RKO (cell line): ENCODE results near the gene CDYL.

Experiments
- DNase-seq: peaks from one replicate; pipeline ENCODE4 v3.0.0-alpha.2; 2016; ENCODE audit warnings: low spot score

Gene CDYL

DNA sequence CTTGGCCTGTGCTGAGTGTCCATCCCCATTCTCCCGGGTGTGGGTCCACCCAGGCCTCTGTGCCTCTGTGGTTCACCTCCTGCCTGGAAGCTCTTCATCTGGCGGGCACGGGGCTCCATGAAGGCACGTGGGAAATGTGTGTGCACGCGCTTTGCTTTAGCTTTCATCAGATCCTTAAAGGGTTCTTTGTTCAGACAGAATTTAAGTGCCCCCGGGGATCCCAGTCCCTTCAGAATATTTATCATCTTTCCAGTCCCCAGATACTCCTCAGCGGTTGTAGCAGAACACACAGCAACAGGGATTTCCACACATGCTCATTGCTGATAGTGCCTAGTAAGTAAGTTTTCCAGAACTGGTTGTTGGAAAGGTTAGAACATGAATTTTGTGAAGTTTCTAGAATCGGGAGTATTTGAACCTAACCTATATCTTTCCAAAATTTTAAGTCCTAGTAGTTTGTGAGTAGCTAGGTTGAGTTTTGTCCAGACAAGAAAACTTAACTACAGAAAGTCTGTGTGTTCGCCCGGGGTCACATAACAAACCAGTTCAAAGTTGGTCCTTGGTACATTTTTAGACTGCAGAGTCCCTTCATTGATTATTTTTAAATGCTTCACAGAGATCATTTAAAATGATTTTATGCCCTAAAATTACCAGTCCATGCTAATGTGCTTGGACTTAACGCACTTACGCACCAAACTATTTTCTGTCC is 159.9 kb downstream of the CDYL start:
- DNase-seq, result no peak

DNA sequence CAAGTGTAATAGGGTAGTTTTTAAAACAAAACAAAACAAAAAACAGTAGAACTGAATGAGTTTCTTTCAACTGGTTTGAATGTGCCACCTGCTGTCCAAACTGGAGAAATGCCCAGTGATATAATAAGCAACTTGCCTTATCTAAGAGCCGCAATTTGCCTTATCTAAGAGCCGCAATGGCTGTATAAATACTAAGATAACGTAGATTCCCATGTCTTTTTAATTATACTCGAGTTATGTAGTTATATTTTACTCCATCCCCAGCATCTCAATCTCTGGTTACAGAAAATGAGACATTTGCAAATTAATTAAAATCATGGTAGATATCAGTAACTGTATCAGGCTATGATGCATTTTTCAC is 160.5 kb downstream of the CDYL start:
- DNase-seq, result peak; percentile 62

DNA sequence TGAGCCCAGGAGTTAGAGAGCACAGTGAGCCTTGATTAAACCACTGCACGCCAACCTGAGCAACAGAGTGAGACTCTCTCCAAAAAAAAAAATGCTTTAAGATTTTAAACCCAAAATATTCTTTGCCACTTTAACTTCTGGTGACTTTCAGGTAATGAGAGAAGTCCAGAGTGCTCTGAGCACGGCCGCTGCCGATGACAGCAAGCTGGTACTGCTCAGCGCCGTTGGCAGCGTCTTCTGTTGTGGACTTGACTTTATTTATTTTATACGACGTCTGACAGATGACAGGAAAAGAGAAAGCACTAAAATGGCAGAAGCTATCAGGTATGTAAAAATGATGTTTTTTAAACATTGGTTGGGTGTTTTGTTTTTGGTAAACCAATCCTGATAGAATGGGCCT is 161.2 kb downstream of the CDYL start:
- no peak for DNase-seq

DNA sequence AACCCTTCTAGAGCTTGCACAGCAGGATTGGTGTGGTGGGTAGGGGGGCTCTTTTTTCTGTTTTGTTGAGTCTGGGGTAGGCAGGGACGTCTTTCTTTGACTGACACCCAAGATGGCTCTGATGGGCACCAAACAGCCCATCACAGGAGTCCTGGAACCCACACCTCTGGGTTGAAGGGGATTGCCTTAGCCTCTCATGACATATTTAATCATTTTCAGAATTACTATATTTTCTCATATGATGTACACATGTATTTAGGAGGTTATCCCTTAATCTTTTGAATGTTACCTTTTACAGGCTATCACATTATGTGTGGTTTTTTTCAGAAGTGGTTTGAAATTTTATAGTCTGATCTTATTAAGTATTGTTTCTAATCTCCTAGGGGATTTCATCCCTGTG is 163.0 kb downstream of the CDYL start:
- DNase-seq, result no peak

DNA sequence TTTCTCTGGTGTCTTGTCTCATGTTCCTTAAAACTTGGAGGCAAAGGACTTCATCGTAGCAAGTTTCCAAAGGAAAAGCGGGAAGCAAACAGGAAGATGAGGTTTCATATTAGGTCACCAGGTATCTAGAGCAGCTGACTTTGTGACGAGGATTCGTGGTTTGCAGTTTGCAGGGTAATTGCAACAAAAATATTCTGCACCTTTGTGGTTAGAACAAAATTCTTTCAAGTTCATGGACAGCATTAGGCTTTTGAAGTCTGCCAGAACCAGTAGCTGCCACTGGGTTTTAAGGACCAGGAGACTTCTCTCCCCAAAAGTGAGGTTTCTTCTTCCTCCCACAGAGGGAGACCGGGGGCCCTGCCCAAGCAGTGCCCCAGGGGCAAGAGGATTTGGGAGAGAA is 164.2 kb downstream of the CDYL start:
- no peak for DNase-seq

DNA sequence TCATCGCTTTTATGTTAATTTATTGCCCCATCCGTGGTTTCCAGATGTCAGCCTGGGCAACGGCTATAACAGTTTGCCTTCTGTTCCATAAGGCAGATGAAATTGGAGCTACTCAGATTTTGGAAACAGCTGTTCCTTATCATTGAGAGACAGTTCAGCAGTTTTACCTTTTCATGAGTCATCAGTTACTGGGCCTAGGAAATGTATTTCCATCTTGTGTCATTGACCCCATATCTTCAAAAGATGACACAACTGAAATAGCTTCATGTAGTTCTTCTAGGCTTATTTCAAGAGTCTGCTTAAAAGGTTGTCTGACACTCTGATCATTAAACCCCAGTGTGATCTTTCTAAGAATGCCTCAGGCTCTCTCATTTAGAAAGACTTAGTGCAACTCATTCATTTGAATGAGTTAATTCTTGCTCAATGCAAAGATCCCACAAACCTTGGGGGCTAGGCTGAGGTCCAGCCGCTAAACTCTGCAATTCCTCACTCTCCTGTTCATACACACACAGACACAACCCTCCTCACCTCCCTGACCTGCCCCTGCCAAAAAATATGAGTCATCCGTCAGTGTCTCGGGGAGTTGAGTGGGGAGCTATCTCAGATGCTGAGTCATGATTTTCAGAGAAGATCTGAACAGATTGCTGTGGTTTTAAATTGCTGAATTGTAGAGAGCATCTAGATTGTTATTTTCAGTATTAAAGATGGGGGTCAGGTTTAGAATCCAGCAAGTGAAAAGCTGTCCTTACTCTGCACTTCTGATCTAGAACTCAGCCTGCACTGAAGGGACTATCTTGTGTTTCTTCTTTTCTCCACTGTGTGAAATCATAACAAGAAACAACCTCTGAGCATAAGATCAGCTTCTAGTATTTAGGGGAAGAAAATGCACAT is 165.8 kb downstream of the CDYL start:
- peak; percentile 77 for DNase-seq

DNA sequence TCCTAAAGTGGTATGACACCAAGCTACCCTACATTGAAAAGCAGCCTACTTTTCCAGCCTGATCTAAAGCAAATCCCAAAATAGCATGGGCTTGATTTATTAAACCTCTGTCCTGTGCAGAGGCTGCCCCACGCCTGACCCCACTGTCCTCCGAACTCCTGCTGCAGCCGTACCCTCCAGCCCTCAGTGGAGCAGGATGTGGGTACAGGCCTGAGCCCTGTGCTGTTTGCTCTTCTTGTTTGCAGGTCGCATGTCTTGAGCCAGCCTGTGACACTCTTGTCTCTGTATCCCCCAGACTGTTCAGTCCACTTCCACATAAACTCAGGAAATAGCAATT is 166.4 kb downstream of the CDYL start:
- DNase-seq, result no peak

DNA sequence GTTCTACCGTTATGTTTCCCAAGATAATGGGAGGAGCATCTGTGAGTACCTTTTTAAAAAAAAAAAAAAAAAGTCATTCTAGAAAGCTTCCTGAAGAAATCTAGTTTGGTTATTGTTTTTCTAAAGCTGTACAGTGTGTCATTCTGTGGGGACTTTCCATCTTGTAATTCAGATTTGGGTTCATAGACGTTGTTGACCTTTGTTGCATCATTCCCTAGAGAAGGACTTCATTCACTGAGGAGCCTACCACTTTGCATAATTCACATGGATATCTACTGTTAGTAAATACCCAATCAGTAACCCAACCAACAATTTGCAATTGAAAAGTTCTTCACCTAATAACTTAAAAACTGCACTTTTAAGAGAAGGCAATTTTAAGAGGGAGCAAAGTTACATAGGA is 167.5 kb downstream of the CDYL start:
- DNase-seq, result no peak

DNA sequence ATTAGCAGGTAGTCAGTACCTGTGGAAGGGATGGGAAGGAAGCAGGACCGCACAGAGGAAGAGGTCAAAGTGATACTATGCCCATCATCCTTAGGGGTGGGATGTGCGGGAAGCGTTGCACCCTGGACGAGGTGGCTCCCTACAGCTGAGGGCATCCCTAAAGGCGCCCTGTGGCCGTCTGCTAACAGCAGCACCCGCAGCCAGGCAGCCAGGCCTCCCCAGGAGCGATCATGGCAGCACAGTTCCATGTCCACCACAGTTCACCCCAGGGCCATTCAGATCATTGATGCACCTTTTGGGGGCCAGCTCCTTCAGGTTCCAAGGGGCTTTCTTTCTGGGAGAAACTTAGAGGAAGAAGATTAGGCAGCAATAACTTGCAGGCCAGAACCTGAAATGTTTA is 168.1 kb downstream of the CDYL start:
- no peak for DNase-seq

DNA sequence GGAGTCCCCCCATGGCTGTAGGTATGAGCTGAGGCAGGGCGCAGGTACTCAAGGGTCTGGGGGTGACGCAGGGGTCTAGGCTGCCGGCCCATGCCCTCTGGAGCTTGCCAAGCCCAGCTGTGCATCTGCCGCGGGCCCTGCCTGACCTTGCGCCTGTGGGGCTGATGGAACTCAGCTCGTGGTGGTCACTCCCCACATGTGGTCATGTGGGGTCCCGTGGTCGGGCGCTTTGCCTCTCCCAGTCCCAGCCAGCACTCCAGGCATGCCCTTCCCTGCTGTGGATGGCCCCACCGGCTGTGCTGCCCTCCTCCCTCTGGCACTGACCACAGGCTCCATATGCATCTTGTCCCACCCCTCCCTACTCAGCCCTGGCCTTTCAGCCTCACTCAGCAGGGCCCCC is 170.3 kb downstream of the CDYL start:
- no peak for DNase-seq

DNA sequence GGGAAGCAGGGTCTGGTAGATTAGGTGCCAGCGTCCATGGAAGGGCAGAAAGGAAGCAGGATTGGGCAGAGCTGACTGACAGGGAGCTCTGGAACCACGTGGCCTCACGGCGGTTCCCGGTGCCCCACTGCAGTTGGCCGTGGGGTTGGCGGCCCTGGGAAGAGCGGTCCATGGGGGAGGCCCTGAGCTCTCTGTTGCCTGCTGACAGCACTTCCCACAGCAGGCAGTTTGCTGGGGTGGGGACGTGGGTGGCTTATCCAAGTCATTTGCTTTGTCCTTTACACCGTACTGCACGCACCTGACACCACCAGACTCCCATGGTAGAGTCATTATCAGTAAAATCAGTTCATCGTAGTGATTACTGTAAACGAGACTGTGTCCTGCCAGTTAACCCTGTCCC is 171.5 kb downstream of the CDYL start:
- DNase-seq, result no peak

DNA sequence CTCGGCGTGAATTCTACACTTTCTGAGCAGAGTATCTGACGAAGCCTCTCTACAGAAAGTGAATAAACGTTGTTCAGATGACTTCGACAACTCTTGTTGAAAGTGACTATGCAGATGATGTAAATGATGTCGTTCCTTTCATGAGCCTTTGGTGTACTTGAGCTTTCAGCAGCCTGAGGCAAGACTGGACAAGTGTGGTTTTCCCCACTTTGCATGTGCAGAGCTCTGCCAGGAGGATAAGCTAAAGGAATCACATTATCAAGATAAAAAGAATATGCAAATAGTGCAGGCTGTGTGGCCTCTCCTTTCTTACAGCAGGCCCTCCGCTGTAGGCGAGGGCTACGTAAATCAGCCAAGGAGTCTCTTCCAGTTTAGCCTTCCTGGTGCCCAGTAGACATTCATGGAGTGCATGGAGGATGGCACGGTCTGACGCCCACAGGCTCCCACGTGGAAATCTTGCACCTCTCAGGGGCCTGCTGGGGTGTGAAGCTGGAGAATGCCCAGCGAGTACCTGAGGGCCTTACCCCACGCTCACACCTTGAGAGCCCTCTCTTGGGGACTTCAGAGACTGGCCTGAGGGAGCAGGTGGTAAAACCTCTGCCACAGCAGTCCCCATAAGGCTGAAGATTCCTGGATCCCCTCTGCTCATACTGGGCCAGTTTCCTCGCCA is 172.7 kb downstream of the CDYL start:
- DNase-seq, result no peak

DNA sequence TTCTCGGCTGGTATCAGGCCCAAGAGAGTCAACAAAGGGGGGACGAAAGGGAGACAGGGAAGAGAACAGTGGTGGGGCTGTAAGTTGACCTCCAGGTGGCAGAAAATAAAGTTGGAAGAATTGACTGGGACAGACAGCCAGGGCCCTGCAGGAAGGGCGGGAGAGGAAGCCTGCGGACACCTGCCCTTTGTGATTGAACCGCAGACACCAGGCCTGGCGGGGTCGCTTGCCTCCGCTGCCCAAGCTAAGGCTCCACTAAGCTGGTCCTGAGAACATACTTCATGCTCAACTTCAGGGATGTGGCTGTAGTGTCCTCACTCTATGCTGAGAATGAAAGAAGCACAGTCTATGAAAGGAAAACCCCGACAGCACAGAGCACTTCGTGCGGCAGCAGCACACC is 173.9 kb downstream of the CDYL start:
- DNase-seq, result no peak

DNA sequence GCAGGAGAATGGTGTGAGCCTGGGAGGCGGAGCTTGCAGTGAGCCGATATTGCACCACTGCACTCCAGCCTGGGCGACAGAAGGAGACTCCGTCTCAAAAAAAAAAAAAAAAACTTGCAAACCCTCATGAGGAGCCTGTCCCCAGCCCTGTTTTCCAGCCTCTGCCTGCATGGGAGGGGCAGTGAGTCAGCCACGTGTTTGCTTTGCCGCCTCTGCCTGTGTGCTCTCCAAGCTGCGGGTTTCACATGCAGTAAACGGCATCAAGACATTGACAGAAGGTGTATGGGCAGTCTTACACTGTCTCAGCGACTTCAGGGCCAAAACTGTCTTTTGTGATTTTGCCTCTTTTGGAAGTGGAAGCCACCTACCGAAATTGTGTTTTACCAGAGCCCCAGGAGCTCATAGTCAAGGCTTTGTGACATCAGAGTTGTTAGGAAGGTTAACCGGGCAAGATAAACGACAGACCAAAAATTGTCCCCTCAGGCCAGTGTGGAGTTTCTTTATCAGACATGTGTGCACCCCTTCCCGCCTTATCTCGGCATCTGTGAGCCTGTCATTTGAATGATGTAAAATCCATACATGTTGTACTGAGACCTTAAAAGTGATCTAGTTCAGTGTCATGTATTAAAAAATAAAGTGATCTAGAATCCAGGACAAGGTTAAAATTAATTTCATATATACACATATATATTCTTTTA is 174.8 kb downstream of the CDYL start:
- no peak for DNase-seq

DNA sequence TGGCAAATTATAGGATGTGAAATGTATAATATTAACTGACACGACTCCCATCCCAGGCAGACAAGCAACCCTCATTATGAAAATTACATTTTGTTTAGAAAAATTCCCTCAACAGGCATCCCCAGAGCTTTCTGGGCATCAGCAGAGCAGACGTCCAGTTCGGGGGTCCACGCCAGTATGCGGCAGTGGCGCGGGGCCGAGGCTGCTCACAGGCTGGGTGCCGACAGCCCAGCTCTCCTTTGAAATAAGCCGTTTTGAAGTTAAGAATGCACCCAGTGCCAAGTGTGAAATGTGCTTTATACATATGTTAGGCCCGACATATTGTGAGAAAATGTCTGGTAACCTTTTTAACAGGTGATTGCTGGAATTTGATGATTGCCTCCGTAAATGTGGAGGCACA is 177.2 kb downstream of the CDYL start:
- no peak for DNase-seq

DNA sequence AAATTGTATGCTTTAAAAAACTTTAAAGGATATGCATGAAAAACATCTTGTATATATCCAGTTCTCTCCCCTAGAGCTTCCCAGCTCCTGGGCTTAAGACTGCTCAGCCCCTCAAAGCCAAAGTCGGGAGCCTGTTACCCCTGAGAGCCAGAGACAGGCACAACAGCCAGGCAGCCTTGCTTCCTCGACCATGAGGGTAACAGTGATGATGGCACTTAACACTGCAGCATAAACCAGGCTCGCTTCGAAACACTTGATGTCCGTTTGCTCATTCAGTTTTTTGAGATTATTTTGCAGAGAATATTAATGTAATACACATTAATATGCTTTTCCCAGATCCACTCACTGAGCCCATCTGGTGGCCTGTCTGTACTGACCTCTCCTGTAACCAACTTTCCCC is 180.4 kb downstream of the CDYL start:
- no peak for DNase-seq

DNA sequence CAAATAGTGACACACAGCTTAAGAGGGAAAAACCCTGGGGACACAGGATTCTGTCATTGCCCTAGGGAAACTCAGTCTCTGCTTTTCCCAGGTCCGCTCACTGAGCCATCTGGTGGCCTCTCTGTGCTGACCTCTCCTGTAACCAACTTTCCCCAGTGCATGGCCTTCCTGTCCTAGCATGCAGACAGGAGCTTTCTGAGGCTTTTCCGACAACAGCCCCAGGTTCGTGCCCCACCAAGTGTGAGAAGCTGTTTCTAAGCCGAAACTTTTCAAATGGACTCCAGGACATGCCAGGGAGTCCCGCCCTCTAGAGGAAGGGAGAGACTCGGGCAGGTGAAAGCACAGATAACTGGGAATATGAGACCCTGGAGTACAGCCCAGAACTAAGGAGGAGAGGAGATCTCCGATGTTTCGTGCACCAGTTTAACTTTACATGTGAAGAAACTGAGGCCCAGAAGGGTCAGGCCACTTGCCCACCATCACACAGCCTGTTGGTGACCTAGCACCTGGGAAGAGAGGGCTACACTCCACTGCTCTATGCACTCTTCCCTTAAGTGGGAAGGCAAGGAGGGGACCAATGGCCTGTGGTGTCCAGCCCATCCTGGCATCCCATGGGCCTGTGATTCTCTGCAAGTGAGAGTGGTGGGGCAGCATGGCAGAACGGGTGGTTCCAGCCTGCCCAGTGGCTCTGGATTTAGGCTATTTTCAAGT is 181.5 kb downstream of the CDYL start:
- peak; percentile 33 for DNase-seq

DNA sequence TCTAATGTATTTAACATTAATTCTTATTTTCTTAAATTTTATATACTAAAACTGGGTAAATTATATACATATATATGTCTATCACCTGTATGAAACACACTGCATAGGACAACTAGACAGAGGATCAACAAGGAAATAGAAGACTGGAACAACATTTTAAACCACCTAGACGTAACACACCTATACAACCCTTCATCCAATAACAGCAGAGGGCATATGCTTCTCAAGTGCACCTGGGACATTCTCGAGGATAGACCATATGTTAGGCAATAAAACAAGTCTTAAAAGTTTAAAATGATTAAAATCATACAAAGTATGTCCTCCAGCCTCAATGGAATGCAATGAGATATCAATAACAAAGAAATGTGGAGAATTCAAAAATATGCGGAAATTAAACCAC is 182.4 kb downstream of the CDYL start:
- DNase-seq, result no peak

DNA sequence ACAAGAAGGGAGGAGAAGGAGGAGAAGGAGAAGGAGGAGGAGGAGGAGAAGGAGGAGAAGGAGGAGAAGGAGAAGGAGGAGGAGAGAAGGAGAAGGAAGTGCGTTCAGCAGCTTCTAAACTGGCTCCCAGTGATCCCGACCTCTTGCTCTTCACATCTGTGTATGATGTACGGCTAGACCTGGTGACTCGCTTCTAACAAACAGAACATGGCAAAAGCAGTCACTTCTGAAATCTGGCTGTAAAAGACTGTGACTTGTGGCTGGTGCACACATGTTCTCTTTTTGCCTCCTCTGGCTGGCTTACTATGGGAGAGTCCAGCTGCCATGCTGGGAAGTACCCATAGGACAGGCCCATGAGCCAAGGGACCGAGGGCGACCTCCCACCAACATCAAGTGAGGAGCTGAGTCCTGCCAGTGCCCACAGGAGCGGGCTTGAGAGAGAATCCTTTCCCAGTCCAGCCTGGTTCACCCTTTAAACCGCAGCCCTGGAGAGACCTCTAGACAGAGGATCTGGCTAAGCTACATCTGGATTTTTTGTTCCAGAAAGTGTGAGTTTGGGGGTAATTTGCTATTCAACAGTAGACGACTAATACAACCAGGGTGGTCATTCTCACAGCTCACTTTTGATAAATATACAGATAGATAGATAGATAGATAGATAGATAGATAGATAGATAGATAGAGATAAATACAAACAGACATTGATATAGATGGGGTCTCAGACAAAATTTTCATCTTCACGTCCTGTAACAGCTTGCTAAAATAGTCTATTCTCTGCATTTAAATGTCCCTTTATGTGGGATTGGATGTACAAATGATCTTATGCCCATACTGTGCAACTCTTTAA is 185.3 kb downstream of the CDYL start:
- DNase-seq, result no peak

DNA sequence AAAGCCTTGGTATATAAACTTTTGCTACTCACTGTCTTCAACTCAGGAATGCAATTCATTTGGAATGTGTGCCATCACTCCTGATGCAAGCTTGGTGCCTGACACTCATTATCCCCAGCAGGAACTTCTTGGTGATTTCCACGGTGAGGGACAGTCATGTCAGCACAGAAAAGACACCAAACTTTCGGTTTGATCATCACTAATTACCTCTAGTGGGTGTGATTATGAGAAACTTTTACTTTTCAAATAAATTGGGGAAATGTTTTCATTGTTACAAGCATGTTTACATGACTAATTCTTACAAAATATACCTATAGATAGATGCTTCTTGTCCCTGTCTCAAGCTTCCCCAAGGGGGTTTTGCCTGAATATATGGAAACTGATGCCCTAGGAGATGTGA is 186.7 kb downstream of the CDYL start:
- no peak for DNase-seq
